ENCODE results near the gene KCTD13.

GRCh38 chr16:29968205-29968604, 42.2 kb upstream of the KCTD13 start:
- TF ChIP-seq ZNF396 (CRISPR knock-in tag; IDR thresholded peaks at IDR 0.05; ENCODE audit: borderline replicate concordance): no peak
- TF ChIP-seq ESRRA (CRISPR knock-in tag; IDR thresholded peaks at IDR 0.05; ENCODE audit: borderline replicate concordance): no peak
- no peak for TF ChIP-seq JUN (CRISPR knock-in tag; IDR thresholded peaks at IDR 0.05)
- no peak for TF ChIP-seq CREB1 (CRISPR knock-in tag; IDR thresholded peaks at IDR 0.05)
- no peak for TF ChIP-seq CTCF (IDR thresholded peaks at IDR 0.05)
- no peak for TF ChIP-seq ZBTB21 (CRISPR knock-in tag; IDR thresholded peaks at IDR 0.05; ENCODE audit: borderline replicate concordance)
- TF ChIP-seq, protein P1, sequence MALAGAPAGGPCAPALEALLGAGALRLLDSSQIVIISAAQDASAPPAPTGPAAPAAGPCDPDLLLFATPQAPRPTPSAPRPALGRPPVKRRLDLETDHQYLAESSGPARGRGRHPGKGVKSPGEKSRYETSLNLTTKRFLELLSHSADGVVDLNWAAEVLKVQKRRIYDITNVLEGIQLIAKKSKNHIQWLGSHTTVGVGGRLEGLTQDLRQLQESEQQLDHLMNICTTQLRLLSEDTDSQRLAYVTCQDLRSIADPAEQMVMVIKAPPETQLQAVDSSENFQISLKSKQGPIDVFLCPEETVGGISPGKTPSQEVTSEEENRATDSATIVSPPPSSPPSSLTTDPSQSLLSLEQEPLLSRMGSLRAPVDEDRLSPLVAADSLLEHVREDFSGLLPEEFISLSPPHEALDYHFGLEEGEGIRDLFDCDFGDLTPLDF (CRISPR knock-in tag; IDR thresholded peaks at IDR 0.05): no peak
- no peak for TF ChIP-seq USF2 (CRISPR knock-in tag; IDR thresholded peaks at IDR 0.05)
- no peak for TF ChIP-seq NFYB (CRISPR knock-in tag; conservative IDR thresholded peaks at IDR 0.05; ENCODE audit: low read depth)
- no peak for TF ChIP-seq CREM (CRISPR knock-in tag; IDR thresholded peaks at IDR 0.05)
- no peak for TF ChIP-seq ERG (CRISPR knock-in tag; IDR thresholded peaks at IDR 0.05)
- no peak for TF ChIP-seq IRF1 (CRISPR knock-in tag; IDR thresholded peaks at IDR 0.05)
- TF ChIP-seq CBFB (CRISPR knock-in tag; IDR thresholded peaks at IDR 0.05; ENCODE audit: low read depth): no peak
- TF ChIP-seq IRF2 (CRISPR knock-in tag; IDR thresholded peaks at IDR 0.05; ENCODE audit: borderline replicate concordance, low read depth): no peak

Data from WTC11 (cell line).